ENCODE data around the gene GNE.
"Not testable (repeated sequence)": the region's sequence is repeated elsewhere in the genome, so short reads cannot be mapped to it uniquely, and the experiment has no call there.

The GNE gene

DNA sequence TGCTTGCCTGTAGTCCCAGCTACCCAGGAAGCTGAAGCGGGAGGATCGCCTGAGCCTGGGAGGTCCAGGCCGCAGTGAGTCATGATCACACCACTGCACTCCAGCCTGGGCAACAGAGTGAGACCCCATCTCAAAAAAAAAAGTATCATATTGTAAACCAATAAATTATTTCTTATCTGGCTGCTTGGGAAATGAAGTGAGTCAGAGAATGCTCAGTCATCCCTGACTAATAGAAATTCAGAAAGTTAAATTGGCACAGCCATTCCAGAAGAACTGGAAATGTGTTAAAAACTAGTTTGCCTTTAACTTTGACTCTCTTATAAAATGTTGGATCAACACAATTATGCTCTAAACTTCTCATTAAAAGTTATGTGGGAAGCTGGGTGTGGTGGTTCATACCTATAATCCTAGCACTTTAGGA is 9.8 kb upstream of the GNE start:
- DNase-seq = no peak

DNA sequence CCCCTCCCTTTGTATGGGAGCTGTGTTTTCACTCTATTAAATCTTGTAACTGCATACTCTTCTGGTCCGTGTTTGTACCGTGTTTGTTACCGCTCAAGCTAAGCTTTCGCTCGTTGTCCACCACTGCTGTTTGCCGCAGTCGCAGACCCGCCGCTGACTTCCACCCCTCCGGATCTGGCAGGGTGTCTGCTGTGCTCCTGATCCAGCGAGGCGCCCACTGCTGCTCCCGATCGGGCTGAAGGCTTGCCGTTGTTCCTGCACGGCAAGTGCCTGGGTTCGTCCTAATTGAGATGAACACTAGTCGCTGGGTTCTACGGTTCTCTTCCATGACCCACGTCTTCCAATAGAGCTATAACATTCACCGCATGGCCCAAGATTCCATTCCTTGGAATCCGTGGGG is 6.6 kb upstream of the GNE start:
- no peak for DNase-seq

DNA sequence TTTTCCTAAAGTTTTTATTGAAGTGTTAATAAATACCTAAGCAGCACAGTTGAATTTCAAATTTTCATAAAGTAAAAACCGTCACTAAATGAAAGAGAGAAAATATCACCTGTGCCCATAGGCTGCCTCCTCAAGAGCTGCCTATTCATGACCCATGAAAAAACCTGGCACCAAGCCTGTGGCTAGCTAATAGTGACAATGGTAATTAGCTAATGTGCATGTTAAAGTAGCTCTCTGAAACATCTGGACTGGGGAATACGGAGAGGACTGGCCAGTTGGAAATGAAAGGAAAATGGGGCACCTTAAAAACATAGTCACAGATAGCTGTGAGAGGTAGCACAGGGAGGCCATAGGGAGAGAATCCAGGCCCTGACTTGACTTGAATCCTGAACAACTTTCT is 5.4 kb upstream of the GNE start:
- DNase-seq = no peak

DNA sequence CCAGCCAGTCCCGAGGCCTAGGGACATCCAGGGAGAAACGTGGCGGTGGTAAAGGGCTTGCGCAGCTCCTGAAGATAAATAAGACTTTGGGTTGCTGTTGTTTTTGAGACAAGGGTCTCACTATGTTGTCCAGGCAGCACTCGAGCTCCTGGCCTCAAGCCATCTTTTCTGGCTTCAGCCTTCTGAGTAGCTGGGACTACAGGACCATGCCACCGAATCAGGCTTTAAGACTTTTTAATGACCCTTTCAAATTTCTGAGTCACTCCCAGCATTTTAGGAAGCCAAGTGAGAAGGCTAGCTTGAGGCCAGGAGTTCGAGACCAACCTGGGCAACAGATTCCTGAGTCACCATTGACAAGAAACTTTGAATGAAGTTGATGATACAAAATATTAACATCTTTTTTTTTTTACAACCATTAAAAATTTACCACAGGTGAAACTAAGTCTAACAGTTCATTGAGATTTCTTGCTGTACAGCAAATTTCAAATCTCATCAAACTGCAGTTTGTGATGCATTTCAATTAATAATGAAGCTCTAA is 817 bp upstream of the GNE start:
- no peak for DNase-seq

DNA sequence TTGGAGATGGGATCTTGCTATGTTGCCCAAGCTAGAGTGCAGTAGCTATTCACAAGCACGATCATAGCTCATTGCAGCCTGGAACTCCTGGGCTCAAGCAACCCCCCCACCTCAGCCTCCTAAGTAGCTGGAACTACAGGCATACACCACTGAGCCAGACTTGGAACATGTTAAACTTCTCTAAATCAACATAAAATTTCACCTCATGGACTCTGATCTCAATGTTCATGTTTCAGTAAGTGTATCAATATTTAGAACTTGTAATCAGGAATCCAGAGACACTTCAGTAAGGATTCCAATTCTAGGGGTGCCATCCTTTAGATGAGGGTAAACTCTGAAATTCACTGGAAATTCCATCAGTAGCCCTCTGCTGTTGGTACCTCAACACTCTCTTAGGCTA is 6.8 kb downstream of the GNE start:
- DNase-seq = no peak

DNA sequence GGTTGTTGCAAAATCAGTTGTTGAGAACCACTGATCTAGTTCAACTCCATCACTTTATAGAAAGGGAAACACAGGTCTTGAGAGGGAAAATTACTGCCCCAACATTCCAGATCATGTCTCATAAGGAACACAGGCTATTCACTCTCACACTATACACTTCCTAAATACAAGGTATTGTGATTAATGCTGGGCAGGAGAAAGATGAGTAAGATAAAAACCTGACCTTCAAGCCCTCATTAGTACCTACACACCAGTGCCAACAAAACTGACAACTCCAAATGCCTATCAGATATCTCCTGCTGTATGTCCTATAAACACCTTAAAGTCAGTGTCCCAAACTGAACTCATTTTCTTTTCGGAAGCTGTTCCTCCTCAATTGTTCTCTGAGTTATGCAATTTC is 8.2 kb downstream of the GNE start:
- DNase-seq = no peak

DNA sequence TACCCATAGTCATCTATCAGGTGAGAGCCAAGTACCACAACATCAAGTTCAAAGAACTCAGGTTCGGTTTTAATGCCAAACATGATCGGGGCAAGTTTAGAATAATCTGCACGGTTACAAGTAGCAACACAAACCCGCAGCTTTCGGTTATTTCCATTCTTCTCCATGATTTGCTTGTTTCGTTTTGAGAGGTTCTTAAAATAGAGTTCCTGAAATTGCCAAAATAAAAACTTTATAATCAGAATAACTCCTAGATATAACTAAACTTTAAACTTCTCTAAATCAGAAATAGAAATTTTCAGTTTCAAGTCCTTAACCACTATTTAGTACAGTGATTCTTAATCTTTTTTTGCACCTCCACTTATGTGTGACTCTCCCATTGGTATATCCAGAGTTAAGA is 9.1 kb downstream of the GNE start:
- DNase-seq = no peak

DNA sequence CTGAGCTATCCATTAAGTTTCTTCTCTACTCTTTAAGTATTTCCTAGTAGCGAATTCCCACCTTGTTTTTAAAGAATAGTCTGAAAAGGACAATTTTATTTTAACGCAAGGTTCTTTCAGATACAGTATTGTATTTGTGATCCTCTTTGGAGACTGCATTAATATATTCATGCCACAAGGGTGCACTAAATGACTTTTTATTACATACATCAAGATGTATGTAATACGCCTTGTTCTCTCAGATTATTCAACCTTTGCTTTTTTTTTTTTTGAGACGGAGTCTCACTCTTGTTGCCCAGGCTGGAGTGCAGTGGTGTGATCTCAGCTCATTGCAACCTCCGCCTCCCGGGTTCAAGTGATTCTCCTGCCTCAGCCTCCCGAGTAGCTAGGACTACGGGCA is 10.2 kb downstream of the GNE start:
- DNase-seq = not testable (repeated sequence)

DNA sequence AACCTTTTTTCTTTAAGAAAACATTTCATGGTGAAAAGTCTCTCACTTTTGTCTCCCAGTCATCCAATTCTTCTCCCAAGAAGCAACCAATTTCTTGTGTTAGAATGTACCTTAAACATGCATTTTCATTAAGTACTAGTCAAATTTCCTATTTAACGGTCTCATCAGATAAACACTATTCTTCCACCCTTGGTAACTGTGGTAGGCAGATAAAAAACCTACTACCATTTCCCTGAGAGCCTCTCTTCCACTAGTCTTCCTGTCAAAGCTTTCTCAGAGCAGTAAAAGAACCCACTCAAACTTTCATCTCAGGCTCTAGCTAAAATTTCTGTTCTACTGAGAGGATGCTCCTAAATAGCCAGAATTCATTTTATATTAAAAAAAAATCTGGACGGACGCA is 10.9 kb downstream of the GNE start:
- no peak for DNase-seq

DNA sequence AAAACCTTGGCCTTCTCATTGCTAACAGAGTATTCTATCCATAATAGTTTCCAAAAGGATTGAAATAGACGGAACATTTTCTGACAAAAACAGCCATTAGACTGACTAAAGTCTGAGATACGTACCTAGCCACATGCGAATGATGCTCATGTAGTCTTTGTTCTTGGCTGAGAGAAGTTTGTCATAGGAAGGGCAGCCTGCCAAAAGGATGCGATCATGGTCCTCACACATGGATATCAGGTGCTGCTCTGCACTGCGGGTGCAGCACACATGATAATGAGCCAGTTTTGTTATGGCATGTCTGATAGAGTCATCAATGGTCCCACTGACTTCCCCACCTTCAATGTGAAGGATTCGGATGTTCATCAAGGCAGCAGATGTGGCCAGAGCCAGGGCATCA is 12.3 kb downstream of the GNE start:
- DNase-seq = no peak

DNA sequence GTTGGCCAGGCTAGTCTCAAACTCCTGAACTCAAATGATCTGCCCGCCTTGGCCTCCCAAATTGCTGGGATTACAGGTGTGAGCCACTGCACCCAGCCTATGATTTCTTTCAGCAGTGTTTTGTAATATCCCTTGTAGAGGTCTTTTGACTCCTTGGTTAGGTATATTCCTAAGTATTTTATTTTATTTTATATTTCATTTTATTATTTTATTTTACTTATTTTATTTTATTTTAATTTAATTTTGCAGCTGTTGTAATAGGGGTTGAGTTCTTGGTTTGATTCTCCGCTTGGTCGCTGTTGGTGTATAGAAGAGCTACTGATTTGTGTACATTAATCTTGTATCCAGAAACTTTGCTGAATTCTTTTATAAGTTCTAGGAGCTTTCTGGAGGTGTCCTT is 18.6 kb downstream of the GNE start:
- not testable (repeated sequence) for DNase-seq

DNA sequence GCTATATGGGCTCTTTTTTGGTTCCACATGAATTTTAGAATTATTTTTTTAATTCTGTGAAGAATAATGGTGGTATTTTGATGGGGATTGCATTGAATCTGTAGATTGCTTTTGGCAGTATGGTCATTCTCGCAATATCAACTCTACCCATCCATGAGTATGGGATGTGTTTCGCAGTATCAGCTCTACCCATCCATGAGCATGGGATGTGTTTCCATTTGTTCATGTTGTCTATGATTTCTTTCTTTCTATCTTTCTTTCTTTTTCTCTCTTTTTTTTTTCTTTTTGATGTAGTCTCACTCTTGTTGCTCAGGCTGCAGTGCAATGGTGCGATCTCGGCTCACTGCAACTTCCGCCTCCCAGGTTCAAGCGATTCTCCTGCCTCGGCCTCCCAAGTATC is 19.0 kb downstream of the GNE start:
- DNase-seq = not testable (repeated sequence)

DNA sequence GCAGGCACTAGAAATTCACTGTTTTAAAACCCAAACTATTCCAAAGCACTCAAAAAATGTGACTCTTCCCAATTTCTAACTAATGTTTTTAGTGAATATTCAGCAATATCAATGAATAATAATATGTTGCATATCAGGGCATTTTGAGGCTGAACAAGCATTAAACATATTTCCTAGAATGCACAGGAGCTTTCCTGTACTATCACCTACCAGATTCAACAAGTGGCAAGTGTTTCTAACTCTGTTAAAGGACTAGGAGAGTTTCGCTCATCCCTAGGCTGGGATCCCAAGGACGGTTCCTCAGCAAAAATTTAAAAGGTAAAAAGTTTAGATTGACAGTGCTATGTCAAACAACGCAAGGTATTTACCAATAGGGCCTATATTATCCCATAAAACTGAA is 21.0 kb downstream of the GNE start:
- DNase-seq = no peak

DNA sequence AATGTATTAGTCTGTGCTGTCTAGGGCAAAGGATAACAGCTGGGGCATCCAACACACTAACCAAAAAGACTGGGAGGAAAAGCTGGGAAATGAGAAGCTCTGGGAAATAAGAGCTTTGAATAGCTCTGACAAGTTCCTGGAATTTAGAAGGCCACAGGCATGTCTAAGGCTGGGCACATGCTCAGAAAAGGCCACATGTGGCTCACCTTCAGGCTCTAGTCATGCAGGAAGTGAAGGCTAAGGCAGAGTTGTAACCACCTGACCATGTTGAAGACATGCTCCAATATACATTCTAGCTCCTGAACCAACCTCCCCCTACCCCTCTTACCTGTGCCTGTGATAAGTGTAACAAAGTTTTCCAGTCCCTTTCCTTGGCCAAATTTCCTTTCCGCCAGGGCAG is 35.8 kb downstream of the GNE start:
- no peak for DNase-seq

DNA sequence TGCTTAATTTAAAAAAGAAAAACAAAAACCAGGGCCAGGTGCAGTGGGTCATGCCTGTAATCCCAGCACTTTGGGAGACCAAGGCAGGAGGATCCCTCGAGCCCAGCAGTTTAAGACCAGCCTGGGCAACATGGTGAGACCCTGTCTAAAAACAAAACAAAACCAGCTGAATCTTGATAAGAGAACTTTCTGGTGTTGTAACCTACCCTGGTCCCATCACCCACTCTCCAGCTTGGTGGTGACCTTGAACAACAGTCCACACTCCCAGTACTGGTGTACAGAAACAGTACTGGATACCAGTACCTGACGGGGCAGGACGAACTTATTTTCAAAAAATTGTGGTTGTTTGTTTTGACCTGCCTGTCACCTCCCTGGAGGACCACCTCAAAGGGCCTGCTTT is 36.6 kb downstream of the GNE start:
- no peak for DNase-seq

DNA sequence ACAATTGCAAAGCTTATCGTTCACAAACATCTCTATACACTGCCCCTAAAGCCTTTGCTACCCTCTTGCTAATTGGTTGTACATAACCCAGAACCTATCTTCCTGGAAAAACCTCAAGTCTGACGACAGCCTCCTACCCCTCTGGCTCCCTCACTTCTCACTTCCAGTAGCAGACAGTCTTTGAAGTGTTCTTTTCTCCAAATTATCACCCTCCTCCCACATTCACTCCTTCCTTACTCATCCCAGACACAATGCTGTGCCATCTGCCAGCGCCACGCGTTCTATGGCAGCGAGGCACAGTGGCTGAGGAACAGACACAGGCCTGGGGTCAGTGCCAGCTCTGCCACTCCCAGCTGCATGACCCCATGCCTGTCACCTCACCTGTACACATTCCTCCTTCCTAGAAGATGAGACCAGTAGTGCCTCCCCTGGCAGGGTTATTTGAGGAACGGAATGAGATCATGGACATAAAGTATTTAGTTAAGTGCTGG is 39.8 kb downstream of the GNE start:
- DNase-seq = no peak

DNA sequence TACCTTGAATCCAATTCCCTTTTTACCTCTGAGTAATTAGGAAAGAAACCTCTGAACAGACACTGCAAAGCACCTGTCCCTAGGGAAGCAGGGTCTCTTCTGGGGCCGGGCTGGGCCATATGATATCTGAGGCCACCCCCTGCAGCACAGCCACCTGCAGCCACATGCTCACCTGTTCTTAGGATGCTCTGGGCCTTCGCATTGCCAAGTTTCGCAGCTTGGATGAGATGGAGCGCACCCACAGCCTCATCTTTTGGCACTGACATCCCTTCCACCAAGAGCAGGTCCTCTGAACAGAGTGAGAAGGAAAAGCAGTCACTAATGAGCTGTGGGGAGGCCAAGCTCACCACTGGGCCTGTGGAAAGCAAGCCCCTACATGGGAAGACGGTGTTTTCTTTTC is 40.2 kb downstream of the GNE start:
- DNase-seq = no peak

DNA sequence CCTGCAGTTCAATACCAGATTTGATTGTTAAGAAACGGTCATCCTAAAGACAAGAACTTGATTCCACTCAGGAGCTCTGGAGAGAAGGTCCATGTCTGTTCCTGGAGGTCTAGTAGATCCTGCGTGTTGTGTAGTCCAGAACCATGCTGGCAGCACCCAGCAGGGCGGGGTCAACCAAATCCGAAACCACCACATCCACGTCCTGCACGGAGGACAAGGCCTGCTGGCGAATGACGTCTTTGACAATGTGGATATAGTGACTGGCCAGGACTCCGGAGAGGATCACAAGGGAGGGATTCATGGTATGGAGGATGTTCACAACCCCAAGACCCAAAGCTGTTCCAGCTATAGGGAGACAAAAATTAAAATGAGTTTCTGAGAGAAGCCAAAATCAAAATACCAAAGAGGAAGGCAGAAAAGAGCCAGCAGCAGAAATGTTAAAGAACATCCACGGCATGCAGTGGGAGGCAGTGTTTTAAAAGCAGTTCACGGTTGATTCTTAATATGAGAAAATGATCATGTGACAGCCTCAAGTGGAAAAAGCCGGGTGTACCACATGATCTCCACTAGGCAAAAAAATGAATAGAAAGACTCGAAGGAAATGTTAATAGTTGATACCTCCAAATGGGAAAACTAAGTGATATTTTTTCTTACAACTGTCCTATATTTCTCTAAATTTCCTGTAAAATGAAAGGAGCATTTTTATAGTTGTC is 40.8 kb downstream of the GNE start:
- no peak for DNase-seq

DNA sequence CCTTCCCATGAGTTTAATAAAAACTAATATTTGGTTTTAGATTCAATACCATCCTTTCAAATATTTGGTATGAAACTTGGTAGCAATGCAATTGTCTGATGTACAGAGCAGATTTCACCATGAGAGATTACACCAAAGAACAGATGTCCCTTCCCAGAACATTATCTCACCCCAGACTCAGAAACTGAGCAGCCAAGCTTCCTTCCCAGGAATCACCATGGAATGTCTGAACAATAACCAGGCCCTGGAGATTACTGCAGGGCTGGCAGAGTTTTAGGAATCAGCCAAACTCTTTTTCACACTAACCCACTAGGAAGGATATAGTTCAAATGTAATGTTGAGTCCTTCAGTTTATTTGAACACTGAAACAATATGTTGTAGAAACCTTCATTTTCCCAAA is 43.7 kb downstream of the GNE start:
- DNase-seq = no peak

DNA sequence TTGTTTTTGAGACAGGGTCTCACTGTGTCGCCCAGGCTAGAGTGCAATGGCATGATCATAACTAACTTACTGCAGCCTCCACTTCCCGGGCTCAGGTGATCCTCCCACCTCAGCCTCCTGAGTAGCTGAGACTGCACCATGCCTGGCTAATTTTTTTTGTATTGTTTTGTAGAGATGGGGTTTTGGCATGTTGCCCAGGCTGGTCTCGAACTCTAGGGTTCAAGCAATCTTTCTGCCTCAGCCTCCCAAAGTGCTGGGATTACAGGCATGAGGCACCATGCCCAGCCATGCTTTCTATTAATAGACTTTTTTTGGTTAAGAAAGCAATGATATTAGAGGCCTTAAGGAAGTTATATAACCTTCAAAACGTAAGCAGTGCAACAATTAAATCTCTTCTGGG is 44.3 kb downstream of the GNE start:
- DNase-seq = no peak

DNA sequence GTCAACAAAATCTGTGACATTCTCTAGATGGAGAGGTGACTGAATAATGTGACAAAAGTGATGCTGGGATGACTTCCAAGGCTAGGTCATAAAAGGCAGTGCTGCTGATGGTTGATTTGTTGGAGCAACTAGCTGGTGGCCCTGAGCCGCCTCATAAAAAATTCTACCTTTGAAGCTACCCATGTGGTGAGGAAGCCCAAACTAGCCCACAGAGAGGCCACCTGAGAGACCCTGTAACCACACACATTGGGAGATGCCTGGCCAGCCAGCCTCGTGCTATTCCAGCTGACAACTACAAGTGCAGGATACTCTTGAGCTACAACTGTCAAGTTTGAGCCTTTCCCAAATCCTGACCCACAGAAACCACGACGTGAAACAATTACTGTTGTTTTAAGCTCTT is 44.9 kb downstream of the GNE start:
- no peak for DNase-seq

DNA sequence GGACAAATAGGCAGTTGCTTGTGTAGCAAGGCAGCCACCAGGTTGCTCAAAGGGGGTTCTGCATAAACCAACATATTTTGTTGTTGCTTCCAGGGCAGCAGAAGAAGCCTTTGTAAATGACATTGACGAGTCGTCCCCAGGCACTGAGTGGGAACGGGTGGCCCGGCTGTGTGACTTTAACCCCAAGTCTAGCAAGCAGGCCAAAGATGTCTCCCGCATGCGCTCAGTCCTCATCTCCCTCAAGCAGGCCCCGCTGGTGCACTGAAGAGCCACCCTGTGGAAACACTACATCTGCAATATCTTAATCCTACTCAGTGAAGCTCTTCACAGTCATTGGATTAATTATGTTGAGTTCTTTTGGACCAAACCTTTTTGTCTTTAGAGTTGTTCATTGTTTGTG is 46.7 kb downstream of the GNE start:
- no peak for DNase-seq

DNA sequence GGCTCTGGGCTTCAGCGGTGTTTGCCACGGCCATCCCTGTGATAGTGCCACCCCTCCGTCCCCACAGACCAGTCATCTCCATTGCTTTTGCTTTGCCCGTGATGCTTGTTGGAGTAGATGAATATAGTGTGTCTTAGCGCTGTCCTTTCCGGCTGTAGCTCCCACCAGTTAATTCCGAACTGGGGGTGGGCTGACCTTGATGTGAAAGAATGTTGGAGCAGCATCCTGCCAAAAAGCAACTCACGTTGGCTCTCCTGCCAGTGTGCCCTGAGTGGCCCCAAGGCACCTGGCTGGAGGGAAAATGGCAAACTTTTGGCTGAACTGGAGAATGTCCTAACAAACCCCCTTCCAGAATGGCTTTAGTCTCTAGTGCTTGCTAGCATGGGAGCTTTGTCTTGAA is 47.5 kb downstream of the GNE start:
- DNase-seq = no peak

DNA sequence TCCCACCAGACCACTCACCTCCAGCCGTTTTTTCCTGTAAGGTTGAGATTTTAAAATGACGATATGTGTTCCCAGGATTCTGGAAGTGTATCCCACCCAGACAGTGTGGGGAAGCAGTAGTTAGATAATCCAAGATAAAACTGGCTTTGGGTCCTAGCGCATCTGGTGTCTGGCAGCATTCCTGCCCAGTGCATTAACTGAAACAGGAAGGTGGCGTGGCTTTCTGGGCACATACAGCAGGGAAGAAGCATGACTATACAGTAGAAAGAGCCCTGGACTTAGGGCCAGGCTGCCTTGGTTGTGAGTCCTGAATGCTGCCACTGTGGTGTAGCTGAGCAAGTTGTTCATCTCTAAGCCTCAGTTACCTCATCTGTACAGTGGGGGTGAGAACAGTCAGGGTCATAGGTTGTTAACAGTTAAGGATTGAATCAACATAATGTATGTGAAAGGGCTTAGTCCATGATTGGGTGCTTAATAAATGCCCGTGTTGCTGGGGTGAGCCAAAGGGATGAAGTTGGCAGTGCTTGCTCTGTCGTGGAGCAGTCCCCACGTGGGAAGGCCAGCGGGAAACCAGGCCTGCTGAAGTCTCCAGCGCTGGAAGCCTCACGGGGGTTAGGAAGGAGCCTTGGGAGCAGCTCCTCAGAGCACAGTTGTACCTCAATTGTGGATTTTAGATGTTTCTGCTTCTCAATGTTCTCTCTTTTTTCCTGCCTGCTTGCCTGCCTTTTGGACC is 49.6 kb downstream of the GNE start:
- DNase-seq = no peak
